Cardiac ventricle fibroblast (primary cell): ENCODE measurements around the gene BUB1. TPM values are rescaled to one million over a fixed set of nuclear protein-coding genes. Genes with fewer than 3 reads are reported as not detected.

Experiments
- total RNA-seq: library from RNA; depleted of rRNA; stranded (reverse); fragments of >200 nt; gene quantifications from 2 replicates; pipeline ENCODE4 v1.2.3, GENCODE V29; 2015

Gene BUB1
- 2.2 and 2.5 TPM in 2 replicates for total RNA-seq

DNA sequence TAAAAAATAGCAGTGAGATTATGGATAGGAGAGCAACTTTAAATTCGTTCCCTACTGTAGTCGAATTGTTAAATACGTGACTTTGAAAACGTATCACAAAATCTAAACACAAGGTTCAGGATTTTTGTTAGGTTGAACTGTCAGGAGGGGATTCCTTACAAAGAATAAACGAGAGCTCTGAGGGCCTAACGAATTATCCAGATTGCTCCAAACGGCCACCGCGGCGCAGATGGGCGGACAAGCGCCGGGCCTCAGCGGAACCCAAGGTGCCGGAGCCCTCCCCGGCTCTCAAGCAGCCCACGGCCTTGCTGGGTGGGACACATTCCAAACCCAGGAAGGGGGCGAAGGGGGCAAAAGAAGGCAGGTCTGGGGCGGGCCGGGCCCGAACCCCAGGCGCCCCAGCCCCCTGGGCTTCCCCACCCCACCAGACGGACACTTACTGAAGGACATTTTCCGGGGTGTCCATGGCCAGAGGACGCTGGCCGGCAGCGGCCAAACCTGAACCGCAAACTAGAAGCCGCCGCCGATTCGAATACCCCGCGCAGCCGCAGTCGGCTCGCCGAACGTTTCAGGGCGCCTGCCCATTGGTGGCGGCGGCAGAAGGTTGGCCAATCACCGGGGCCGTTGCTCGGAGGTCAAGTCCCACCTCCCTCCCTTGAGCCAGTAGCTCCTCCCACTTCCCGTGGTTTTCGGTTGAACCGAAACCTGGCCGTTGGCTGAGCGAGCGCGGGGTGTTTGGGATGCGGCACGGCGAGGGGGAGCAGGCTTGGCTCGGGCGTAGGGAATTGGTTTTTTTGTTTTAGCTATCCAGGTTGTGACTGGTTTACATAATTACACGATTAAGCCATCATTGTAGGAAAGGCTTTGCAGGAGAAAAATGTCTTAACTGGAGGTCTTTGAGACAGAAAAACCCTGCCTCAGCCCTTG, at the start of gene BUB1:
Gene BUB1, minus strand, starts transcription at position 534 of the 927 bp plus-strand sequence. Its CDS starts 68 bp downstream, at position 466.

Other genes with a start within 250 kb of the BUB1 start
- gene LIMS4, start 205.2 kb downstream of the BUB1 start, total RNA-seq: 20.4 and 22.1 TPM in 2 replicates
- gene RGPD6, start 100.8 kb downstream of the BUB1 start, total RNA-seq: 9.8 and 13.5 TPM in 2 replicates
- gene ACOXL, start 54.5 kb upstream of the BUB1 start, total RNA-seq: not detected in 2 replicates